ENCODE data around the gene MUC7.
"Not testable (repeated sequence)": the region's sequence is repeated elsewhere in the genome, so short reads cannot be mapped to it uniquely, and the experiment has no call there.

The MUC7 gene

DNA sequence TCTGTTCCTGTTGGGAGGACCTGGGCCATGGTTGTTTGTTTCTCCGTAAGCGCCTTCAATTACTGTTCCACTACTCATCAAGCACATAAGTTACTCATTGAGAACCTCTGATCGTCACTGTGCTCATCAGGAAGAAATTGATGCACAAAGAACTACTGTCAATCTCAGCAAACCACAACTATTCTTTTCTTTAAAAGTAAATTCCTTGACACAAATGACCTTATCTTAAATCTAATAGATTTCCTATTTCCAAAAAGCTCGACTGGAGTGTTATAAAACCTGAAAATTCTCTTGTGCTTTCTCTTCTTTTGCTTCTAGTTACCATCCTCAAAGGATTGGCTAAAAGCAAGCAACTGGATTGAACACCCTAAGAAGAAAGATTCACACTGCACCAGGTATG, at the start of gene MUC7:
Gene MUC7 (plus strand): TSS at position 301 of the 400 bp plus-strand sequence. CDS start 1,825 bp downstream, outside the sequence.
- DNase-seq, result no peak

GRCh38 chr4:70425306-70425705, 46.7 kb upstream of the MUC7 start:
- DNase-seq, result no peak

GRCh38 chr4:70426789-70427188, 45.2 kb upstream of the MUC7 start:
- DNase-seq, result no peak

GRCh38 chr4:70437197-70437596, 34.8 kb upstream of the MUC7 start:
- DNase-seq, result no peak

DNA sequence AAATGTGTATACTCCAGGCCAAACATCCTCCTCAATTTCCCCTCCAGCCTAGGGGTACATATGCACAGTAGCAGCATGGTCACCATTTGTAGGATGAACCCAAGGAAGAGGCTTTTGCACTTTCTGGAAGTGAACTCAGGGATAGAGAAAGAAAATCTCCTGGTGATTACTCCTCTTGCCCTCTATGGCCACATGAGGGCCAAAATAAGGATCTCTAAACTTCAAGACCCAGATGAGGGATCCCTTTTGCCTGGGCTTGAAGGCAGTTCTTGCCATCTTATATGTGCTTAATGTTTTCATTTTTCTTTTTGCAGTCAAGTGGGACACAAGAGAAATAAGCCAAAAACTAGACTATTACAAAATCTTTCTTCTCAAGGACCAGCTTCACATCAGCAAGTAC, 29.5 kb upstream of the MUC7 start:
- no peak for DNase-seq

- no peak for DNase-seq
Observed at GRCh38 chr4:70443329-70443728, 28.7 kb upstream of the MUC7 start.

DNA sequence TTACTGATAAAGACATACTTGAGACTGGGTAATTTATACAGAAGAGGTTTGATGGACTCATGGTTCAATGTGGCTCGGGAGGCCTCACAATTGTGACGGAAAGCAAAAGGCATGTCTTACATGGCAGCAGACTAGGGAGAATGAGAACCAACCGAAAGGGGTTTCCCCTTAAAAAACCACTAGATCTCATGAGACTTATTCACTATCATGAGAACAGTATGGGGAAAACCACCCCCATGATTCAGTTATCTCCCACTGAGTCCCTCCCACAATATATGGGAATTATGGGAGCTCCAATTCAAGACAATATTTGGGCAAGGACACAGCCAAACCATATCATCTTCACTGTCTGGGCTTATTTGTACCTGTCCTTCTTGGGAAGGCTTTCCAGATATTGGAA, 22.8 kb upstream of the MUC7 start:
- DNase-seq, result no peak

DNA sequence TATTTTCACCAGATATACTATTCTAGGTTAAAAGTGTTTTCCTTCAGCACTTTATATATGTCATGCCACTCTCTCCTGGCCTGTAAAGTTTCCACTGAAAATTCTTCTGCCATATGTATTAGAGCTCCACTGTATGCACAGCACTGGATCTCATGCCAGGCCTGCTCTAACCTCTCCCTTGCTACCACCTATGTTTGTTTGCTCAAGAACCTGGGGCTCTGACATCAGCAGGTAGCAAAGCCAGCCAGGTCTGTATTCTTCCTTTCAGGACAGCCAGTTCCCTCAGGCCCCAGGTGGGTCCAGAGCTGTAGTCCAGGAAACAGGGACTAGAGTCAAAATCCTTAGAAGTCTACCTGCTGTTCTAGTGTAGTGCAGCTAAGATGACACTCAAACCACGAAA, 19.1 kb upstream of the MUC7 start:
- peak; percentile 71 for DNase-seq

- no peak for DNase-seq
Observed at GRCh38 chr4:70463335-70463734, 8.7 kb upstream of the MUC7 start.

DNA sequence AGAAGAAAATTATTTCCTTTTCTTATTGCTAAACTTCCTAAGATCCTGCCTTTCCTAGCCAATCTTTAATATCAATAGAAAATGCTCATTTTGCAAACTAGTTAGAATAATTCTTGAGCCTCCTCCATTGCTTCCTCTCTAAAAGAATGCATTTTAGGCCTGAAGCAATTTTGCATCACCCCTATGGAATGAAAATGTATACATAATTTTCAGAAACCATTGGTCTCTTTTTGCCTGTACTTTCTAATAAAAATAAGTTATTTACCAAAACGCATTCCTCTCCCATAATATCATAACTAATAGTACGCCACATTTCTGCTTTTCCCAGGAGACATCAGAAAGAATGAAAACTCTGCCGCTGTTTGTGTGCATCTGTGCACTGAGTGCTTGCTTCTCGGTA, 1.7 kb downstream of the MUC7 start:
- DNase-seq, result no peak

- no peak for DNase-seq
Observed at GRCh38 chr4:70488748-70489147, 16.8 kb downstream of the MUC7 start.

DNA sequence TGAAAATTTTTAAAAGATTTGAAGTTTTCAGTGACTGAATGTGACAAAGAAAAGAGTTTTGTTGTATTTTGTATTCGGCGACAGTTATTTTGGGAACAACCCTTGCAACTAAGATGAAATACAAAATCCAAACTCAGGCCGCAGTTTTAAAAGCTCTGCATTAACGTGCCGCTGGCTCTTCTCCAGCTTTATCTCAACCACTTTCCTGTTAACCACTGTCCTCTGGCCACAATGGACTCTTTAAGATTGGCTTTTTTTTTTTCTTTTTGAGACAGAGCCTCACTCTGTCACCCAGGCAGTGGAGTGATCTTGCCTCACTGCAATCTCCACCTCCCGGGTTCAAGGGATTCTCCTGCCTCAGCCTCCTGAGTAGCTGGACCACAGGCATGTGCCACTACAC, 24.2 kb downstream of the MUC7 start:
- DNase-seq, result no peak

GRCh38 chr4:70501838-70502237, 29.8 kb downstream of the MUC7 start:
- DNase-seq, result not testable (repeated sequence)

- DNase-seq, result no peak
Observed at GRCh38 chr4:70504733-70505132, 32.7 kb downstream of the MUC7 start.

DNA sequence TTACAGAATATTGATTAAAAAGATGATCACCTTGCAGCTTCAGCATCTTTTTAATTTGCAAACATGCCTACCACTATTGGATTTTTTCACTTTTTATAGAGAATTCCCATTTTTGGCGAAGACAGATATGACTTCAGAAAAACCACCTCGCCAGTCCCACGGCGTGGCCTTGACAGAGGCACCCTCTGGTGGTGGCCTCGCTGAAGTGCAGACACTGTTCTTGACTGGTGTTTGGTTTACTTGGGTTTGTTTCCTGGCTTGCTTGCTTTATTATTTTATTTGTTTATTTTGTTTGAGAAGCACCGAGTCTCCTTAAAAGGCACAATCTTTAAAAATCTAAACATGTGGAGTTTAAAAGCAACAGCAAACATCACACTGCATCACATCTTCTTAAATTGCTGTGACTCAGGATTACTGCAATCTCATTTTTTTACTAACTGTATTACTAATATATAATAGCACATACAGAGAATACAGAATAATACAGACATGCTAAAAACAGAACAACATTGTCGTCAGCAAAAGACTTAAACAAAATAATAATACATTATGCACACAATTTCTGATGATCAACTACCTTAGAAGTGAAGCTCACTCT, 33.3 kb downstream of the MUC7 start:
- peak; percentile 75 for DNase-seq

- no peak for DNase-seq
Observed at GRCh38 chr4:70508801-70509200, 36.8 kb downstream of the MUC7 start.

DNA sequence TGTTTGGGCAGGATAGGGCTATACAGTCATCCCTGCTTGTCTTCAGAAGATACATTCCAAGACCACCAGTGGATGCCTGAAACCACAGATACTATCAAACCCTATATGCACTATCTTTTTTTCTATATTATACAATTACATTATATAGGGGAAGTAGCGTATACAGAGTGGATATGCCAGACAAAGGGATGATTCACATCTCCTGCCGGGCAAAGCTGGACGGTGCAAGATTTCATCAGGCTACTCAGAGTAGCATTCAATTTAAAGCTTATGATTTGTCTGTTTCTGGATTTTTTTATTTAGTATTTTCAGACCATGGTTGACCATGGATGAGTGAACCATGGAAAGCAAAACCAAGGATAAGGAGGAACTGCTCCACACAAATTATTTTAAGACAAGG, 39.4 kb downstream of the MUC7 start:
- DNase-seq, result no peak

- DNase-seq, result no peak
Observed at GRCh38 chr4:70515367-70516250, 43.6 kb downstream of the MUC7 start.

GRCh38 chr4:70518269-70518668, 46.3 kb downstream of the MUC7 start, which contains the start of gene AMTN:
Gene AMTN (plus strand): TSS chr4:70518569. CDS start chr4:70518778, 209 bp downstream.
- DNase-seq, result no peak

DNA sequence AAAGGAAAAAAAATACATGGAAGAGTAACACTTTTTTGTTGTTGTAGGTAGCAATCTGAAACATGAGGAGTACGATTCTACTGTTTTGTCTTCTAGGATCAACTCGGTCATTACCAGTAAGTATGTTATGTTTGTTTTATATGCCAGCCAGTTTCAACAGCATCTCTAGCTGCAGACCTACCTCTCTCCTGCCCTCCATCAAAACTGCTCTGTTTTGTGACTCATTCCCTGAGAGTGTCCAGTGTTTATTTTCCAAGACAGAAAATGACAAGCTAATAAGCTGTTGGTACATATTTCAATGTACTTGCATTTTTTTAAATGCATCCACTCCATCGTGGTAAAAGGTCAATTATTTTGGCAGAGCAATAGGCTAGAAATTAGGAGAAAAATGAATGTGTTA, 46.7 kb downstream of the MUC7 start:
- DNase-seq, result peak; percentile 73

GRCh38 chr4:70522626-70523025, 50.6 kb downstream of the MUC7 start:
- no peak for DNase-seq

GRCh38 chr4:70530997-70531396, 59.0 kb downstream of the MUC7 start:
- no peak for DNase-seq

GRCh38 chr4:70531981-70532380, 60.0 kb downstream of the MUC7 start:
- peak; percentile 30 for DNase-seq
